ENCODE measurements around the gene METTL16.

GRCh38 chr17:2368359-2368758 is 143.3 kb downstream of the METTL16 start:
- TF ChIP-seq CTCF (IDR thresholded peaks at IDR 0.05) (no peak), POLR2A (IDR thresholded peaks at IDR 0.05) (no peak)

Measured in heart left ventricle (tissue), 13 donors.